ENCODE data around the gene GAS2.
"Not testable (repeated sequence)": the region's sequence is repeated elsewhere in the genome, so short reads cannot be mapped to it uniquely, and the experiment has no call there.

GAS2 gene

DNA sequence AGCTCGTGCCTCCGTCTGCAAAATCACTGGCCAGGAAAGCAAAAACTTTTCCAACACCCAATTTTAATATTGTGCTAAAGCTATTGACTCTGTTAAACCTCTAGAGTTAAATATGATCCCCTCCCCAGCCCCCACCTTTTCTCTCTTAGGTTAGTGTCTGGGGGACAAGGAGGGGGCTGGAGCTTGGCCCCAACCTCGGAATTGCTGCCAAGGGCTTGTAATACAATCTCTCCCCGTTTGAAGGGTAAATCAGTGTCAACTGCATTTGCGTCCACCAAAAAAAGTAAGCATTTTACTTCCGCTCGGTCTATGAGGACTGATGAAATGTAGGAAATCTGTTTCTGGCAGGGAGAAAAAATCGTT, at the start of gene GAS2:
GAS2 (plus strand) TSS at position 287 of the 363 bp plus-strand sequence. CDS start 8,259 bp downstream, outside the sequence.
- no peak for DNase-seq (ENCODE audit: low read depth)

DNA sequence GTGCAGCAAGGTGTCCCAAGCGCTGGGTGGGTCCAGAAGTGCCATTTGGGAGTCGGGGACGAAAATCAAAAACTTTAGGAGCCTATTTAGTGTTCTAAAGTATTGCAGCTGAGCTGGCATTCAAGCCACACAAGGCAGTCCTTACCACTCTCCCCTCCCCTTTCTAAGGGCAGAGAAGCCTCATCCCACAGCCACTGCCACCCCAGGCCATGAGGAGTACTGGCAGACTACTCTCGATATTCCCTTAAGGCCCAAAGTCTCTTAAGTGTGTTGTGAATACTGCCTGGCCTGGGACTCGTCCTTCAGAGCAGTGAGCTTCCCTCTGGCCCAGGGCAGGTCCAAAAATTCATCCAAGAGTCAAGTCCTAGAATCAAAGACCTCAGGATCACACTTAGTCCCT, 48.5 kb upstream of the GAS2 start:
- no peak for DNase-seq (ENCODE audit: low read depth)

GRCh38 chr11:22624742-22625447, 41.5 kb upstream of the GAS2 start:
- DNase-seq (ENCODE audit: low read depth): peak; percentile 49

DNA sequence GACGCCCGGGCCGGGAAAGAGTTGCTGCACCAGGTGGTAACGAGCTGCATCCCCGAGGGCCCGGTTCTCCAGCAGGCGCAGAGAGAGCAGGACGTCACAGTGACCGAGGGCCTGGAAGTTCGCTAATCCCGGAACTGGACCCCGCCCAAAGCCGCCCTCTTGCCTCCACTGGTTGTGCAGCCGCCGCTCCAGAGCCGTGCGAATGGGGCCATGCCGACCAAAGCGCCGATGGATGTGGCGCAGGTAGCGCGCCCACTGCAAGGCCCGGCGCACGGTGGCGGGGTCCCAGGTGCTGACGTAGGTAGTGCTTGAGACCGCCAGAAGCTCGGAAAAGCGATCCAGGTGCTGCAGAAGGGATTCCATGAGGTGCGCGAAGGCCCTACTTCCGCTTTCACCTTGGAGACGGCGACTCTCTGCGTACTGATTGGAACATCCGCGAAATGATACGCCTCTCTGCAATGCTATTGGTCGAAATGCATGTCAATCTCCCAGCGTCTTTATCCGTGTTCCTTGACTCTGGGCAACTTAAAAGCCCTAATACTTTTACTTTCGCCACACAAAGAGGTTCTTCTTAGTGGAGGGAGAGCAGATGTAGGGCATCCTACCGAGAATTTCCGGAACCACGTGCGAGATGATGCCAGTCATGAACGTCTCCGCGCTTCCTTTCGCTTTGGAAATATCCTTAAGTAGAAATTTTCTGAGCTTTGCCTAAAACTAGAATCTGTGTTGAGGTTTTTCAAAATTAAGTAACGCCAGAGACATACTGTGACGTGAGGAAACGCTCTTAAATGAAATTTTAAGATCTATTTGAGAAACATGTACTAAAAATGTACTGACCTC, 40.7 kb upstream of the GAS2 start, which contains the start of gene FANCF:
FANCF (minus strand) TSS at position 376 of the 840 bp plus-strand sequence; CDS start at position 363, 13 bp downstream.
- peak; percentile 89 for DNase-seq (ENCODE audit: low read depth)

- DNase-seq (ENCODE audit: low read depth): no peak
These were observed 39.7 kb upstream of the GAS2 start for GRCh38 chr11:22626573-22627239.

DNA sequence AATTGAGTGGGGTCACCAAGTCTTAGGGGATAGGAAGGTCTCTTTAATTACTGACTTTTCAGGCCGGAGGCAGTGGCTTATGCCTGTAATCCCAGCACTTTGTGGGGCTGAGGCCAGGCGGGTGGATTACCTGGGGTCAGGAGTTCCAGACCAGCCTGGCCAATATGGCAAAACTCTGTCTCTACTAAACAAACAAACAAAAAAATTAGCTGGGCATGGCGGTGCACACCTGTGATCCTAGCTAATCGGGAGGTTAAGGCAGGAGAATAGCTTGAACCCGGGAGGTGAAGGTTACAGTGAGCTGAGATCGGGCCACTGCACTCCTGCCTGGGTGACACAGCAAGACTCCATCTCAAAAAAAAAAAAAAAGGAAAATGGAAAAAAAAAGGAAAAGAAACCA, 39.0 kb upstream of the GAS2 start:
- no peak for DNase-seq (ENCODE audit: low read depth)

DNA sequence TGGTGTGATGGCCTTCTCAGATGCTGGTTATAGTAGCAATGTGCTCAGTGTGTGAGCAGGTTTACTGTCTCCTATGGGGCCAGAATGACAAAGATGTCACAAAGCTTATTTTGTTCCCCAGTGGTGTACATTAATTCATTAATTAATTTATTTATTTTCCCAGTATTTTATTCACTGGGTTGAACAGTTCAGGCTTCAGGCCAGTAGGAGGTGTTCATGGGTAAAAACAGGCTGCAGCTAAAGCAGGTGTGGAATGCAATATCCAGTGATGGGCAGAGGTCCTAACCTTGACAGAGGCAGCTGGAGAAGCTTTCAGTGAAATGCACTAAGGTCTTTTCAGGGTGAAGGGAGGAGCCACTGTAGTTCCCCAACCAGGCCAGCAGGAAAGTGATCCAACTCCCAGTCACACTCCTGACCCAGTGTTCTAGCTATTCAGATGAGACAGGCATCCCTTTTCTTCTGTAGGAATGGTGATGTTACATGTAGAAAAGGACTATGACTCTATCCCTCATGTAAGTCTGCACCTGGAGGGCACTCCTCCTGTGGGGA, 33.0 kb upstream of the GAS2 start:
- DNase-seq (ENCODE audit: low read depth): no peak

GRCh38 chr11:22634897-22635629, 31.3 kb upstream of the GAS2 start:
- no peak for DNase-seq (ENCODE audit: low read depth)

DNA sequence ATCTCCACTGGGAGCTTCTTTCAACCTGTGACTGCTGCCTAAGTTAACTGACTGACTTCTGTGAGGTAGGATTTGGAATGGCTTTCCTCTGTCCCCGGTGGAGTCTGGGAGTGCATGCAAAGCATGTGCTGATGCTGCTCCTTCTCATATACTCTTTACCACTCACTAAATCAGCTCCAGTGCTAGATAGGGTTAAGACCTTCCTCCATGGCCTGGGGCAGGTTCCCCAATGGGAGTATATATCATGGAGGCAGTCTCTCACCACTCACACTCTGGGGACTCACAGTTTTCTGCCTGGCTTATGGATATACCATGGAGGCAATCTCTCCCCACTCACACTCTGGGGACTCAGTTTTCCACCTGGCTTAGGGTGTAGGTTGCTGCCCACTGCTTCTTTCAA, 30.7 kb upstream of the GAS2 start:
- no peak for DNase-seq (ENCODE audit: low read depth)

DNA sequence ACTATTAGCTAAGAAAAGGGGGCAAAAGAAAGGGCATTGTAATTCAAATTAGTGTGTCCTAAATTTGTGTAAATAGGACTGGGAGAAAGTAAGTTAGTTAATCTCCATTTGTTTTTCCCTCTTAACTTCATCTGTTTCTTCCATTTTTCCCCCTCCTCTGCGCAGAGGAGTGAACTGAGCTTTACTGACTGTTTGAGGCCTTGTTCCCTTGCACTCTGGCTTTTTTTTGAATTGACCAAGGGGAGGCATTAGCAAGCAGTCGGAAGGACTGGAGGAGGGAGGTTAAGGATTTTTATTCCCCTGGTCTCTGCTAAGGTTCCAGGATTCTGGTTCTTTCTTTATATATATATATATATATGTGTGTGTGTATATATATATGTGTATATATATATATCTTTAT, 25.5 kb upstream of the GAS2 start:
- no peak for DNase-seq (ENCODE audit: low read depth)

DNA sequence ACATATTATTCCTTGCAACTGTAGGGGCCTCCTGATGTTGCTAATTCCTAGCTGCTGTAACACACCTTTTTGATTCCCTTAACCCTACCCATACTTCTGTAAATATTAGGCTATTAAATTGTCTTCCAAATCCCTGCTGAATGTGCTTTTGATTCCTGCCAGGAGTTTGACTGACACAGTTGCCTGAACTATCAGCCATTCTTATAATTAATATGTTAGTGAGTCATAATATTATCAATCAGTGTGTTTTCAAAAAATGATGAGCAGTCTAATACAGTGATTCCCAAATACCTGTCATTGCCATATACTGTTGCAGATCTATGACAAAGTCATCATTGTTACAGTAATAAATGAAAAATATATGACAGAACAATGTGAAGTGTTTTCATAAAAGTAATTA, 24.9 kb upstream of the GAS2 start:
- DNase-seq (ENCODE audit: low read depth): no peak

DNA sequence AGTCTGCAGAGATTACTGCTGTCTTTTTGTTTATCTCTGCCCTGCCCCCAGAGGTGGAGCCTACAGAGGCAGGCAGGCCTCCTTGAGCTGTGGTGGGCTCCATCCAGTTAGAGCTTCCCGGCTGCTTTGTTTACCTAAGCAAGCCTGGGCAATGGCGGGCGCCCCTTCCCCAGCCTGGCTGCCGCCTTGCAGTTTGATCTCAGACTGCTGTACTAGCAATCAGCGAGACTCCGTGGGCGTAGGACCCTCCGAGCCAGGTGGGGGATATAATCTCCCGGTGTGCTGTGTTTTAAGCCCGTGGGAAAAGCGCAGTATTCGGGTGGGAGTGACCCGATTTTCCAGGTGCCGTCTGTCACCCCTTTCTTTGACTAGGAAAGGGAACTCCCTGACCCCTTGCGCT, 14.1 kb upstream of the GAS2 start:
- not testable (repeated sequence) for DNase-seq (ENCODE audit: low read depth)

GRCh38 chr11:22656130-22656529, 10.3 kb upstream of the GAS2 start:
- DNase-seq (ENCODE audit: low read depth): no peak

GRCh38 chr11:22657101-22657694, 9.2 kb upstream of the GAS2 start:
- no peak for DNase-seq (ENCODE audit: low read depth)

- no peak for DNase-seq (ENCODE audit: low read depth)
These were observed 6.6 kb upstream of the GAS2 start for GRCh38 chr11:22659783-22660182.

- DNase-seq (ENCODE audit: low read depth): no peak
These were observed 453 bp downstream of the GAS2 start for GRCh38 chr11:22666688-22667439.

DNA sequence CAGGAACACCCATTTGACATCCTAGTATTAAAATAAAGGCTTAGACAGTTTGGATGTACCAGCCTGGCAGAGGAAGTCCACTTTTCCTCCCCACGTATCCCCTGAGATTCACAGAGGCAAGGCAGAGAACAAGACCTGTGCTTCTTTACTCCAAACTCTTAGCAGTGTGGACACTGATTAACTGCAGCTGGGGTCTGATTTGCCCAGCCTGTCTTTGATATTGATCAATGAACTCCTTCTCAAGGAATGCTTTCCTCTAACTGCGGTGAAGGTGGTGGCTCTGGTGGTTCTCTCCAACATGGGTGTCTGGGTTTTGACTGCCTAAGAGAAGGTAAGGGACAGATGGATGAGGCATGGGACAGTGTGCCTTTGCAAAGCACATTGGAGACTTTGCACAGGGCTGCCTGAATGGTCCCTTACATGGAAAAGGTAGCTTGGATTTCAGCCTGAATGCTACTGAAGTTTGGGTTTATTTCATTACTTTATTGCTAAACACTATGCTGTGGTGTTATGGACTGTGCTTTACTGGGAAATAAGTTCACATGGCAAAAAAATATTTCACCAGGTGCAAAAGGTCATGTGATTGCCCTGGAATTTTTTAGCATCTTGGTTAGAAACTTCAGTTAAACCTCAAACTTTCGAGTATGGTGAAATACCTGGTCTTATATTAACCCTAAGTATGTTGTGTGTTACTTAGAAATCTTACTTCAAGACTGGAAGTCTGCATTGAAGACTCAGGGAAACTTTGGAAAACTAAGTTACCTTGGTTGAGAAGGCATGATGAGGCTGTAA, 1.8 kb downstream of the GAS2 start:
- DNase-seq (ENCODE audit: low read depth): no peak

GRCh38 chr11:22669368-22669767, 3.0 kb downstream of the GAS2 start:
- DNase-seq (ENCODE audit: low read depth): no peak

- DNase-seq (ENCODE audit: low read depth): no peak
These were observed 4.4 kb downstream of the GAS2 start for GRCh38 chr11:22670830-22671229.

- DNase-seq (ENCODE audit: low read depth): no peak
These were observed 5.3 kb downstream of the GAS2 start for GRCh38 chr11:22671751-22672150.
